ENCODE data around the gene RNF43. TPM values are rescaled to one million over a fixed set of nuclear protein-coding genes. Genes with fewer than 3 reads are reported as not detected.

Gene RNF43
- total RNA-seq, result not detected in 2 replicates

GRCh38 chr17:58417300-58418092, at the start of gene RNF43:
Gene RNF43 (minus strand): TSS chr17:58417534. CDS start chr17:58415577, 1,957 bp downstream.

Other genes starting within 250 kb of the RNF43 start
- gene EPX, start 224.8 kb downstream of the RNF43 start, total RNA-seq, result not detected in 2 replicates
- gene MKS1, start 198.3 kb downstream of the RNF43 start, total RNA-seq, result 7.9 and 8.3 TPM in 2 replicates
- gene LPO, start 178.9 kb downstream of the RNF43 start, total RNA-seq, result not detected in 2 replicates
- gene MPO, start 136.6 kb downstream of the RNF43 start, total RNA-seq, result 0.06 TPM in 1 of 2 replicates, not detected in the other
- gene TSPOAP1, start 88.7 kb downstream of the RNF43 start, total RNA-seq, result 0.05 and 0.12 TPM in 2 replicates
- gene SUPT4H1, start 65.3 kb downstream of the RNF43 start, total RNA-seq, result 35.4 and 47.3 TPM in 2 replicates
- not detected in 2 replicates for gene HSF5, start 70.9 kb upstream of the RNF43 start, total RNA-seq
- gene MTMR4, start 97.1 kb upstream of the RNF43 start, total RNA-seq, result 30.7 and 41.9 TPM in 2 replicates

All from cardiac ventricle fibroblast (primary cell).